Measurements from ENCODE around the gene DMD. TPM values are rescaled to one million over a fixed set of nuclear protein-coding genes. Genes with fewer than 3 reads are reported as not detected.

DMD gene
- total and polyA plus RNA-seq, 2 of the 8 experiments (the other 6 are each of a cell fraction or from before 2014, with no cell fraction given): 4.8 to 7.4 TPM

DNA sequence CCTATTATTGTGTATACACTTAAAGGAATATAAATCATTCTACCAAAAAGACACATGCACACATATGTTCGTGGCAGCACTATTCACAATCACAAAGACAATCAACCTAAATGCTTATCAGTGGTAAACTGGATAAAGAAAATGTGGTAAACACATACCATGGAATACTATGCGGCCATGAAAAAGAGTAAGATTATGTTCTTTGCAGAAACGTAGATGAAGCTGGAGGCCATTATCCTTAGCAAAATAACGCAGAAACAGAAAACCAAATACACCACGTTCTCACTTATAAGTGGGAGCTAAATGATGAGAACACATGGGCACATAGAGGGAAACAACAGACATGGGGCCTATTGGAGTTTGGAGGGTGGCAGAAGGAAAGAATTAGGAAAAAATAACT, 593.2 kb downstream of the DMD start (continued):
- TF ChIP-seq CTBP2 (IDR thresholded peaks at IDR 0.05; ENCODE audit: borderline replicate concordance, insufficient read depth, insufficient read length, low read length): no peak

Measured in H1 (cell line).